HepG2 (cell line): Measurements from ENCODE around the gene NPAS2. TPM values are rescaled to one million over a fixed set of nuclear protein-coding genes. Genes with fewer than 3 reads are reported as not detected.

ENCODE experiments used
- AGO1 ChIP-seq: fragments of 200-400 bp; formaldehyde crosslinking; IDR thresholded peaks from 2 replicates; pipeline ENCODE4 v1.6.1; 2017; ENCODE audit warnings: mild to moderate bottlenecking, low read depth, low read length, moderate library complexity; ENCODE audit not compliant: poor library complexity, severe bottlenecking
- ATF4 ChIP-seq, 2 experiments: fragments of 450-650 bp in 1 of 2; sonication (generic) in 1 of 2; formaldehyde crosslinking; IDR thresholded peaks; 2 replicates each; pipeline versions ENCODE4 v1.5.0 to v1.8.0; 2020 to 2022; ENCODE audit warnings: mild to moderate bottlenecking in 1 of 2, missing genetic modification reagents in 1 of 2
- ATF5 ChIP-seq: sonication (generic); formaldehyde crosslinking; IDR thresholded peaks from 2 replicates; pipeline ENCODE4 v1.4.0; 2020; ENCODE audit warnings: mild to moderate bottlenecking, low read depth, missing genetic modification reagents
- BHLHE40 ChIP-seq: IDR thresholded peaks from 2 replicates; pipeline ENCODE4 v1.6.1; 2011; ENCODE audit warnings: low read length, improper control_type of control experiment
- CCAR2 ChIP-seq: fragments of 200-400 bp; formaldehyde crosslinking; optimal IDR thresholded peaks from 2 replicates; pipeline ENCODE3; 2018; ENCODE audit warnings: low read depth, mild to moderate bottlenecking, low read length, moderate library complexity
- FOXC1 ChIP-seq: sonication (generic); formaldehyde crosslinking; IDR thresholded peaks from 2 replicates; pipeline ENCODE4 v1.8.0; 2022; ENCODE audit warnings: mild to moderate bottlenecking, missing genetic modification reagents, borderline replicate concordance
- KLF16 ChIP-seq, 2 experiments: sonication (generic) in 1 of 2; formaldehyde crosslinking in 1 of 2; IDR thresholded peaks; 2 replicates each; pipeline versions ENCODE4 v1.6.1 to v1.8.0; 2016 to 2023; ENCODE audit warnings: missing genetic modification reagents in 2 of 2, missing compliant biosample characterization in 1 of 2
- MATR3 ChIP-seq: sonication (generic); formaldehyde crosslinking; IDR thresholded peaks from 2 replicates; pipeline ENCODE4 v1.4.0; 2020; ENCODE audit warnings: missing genetic modification reagents
- NONO ChIP-seq, 2 experiments: fragments of 450-650 bp in 1 of 2; sonication (generic) in 1 of 2; formaldehyde crosslinking in 1 of 2; IDR thresholded peaks in 1 of 2; conservative IDR thresholded peaks in 1 of 2; 2 replicates each; pipeline versions ENCODE4 v1.6.1 to v1.8.0; 2017 to 2022; ENCODE audit warnings: mild to moderate bottlenecking in 1 of 2, missing genetic modification reagents in 1 of 2, moderate library complexity in 1 of 2
- SIX1 ChIP-seq: sonication (generic); formaldehyde crosslinking; IDR thresholded peaks from 2 replicates; pipeline ENCODE4 v1.4.0; 2020; ENCODE audit warnings: missing genetic modification reagents, borderline replicate concordance
- SIX4 ChIP-seq: sonication (generic); formaldehyde crosslinking; IDR thresholded peaks from 2 replicates; pipeline ENCODE4 v1.4.0; 2020; ENCODE audit warnings: missing genetic modification reagents
- SOX5 ChIP-seq: IDR thresholded peaks from 2 replicates; pipeline ENCODE4 v1.6.1; 2016; ENCODE audit warnings: borderline replicate concordance
- TBX3 ChIP-seq: fragments of 450-650 bp; IDR thresholded peaks from 2 replicates; pipeline ENCODE4 v1.6.1; 2017; ENCODE audit warnings: antibody characterized with exemption, mild to moderate bottlenecking, inconsistent platforms, borderline replicate concordance
- TFDP2 ChIP-seq: sonication (generic); formaldehyde crosslinking; IDR thresholded peaks from 2 replicates; pipeline ENCODE4 v1.4.0; 2020; ENCODE audit warnings: missing genetic modification reagents
- TRIM24 ChIP-seq: sonication (generic); formaldehyde crosslinking; IDR thresholded peaks from 2 replicates; pipeline ENCODE4 v1.8.0; 2022; ENCODE audit warnings: mild to moderate bottlenecking, missing genetic modification reagents
- U2AF1 ChIP-seq: fragments of 200-400 bp; formaldehyde crosslinking; optimal IDR thresholded peaks from 2 replicates; pipeline ENCODE3; 2017; ENCODE audit warnings: mild to moderate bottlenecking, low read depth, low read length
- ZNF121 ChIP-seq: sonication (generic); formaldehyde crosslinking; IDR thresholded peaks from 2 replicates; pipeline ENCODE4 v1.5.0; 2020; ENCODE audit warnings: mild to moderate bottlenecking, missing genetic modification reagents
- ZNF124 ChIP-seq: sonication (generic); formaldehyde crosslinking; IDR thresholded peaks from 2 replicates; pipeline ENCODE4 v1.4.0; 2020; ENCODE audit warnings: missing genetic modification reagents
- ZNF160 ChIP-seq: sonication (generic); formaldehyde crosslinking; IDR thresholded peaks from 2 replicates; pipeline ENCODE4 v1.8.0; 2022; ENCODE audit warnings: mild to moderate bottlenecking, inconsistent platforms, missing genetic modification reagents
- ZNF251 ChIP-seq: sonication (generic); formaldehyde crosslinking; IDR thresholded peaks from 2 replicates; pipeline ENCODE4 v1.9.0; 2021; ENCODE audit warnings: mild to moderate bottlenecking, missing genetic modification reagents
- ZNF281 ChIP-seq: sonication (generic); formaldehyde crosslinking; IDR thresholded peaks from 2 replicates; pipeline ENCODE4 v1.4.0; 2020; ENCODE audit warnings: missing genetic modification reagents, borderline replicate concordance
- ZNF317 ChIP-seq: sonication (generic); formaldehyde crosslinking; IDR thresholded peaks from 2 replicates; pipeline ENCODE4 v1.5.0; 2020; ENCODE audit warnings: mild to moderate bottlenecking, missing genetic modification reagents
- ZNF549 ChIP-seq: sonication (generic); formaldehyde crosslinking; IDR thresholded peaks from 2 replicates; pipeline ENCODE4 v1.5.0; 2020; ENCODE audit warnings: missing genetic modification reagents
- ZNF652 ChIP-seq: IDR thresholded peaks from 2 replicates; pipeline ENCODE4 v1.6.1; 2016; ENCODE audit warnings: low read depth, borderline replicate concordance
- ZNF660 ChIP-seq: sonication (generic); formaldehyde crosslinking; IDR thresholded peaks from 2 replicates; pipeline ENCODE4 v1.5.1; 2020; ENCODE audit warnings: mild to moderate bottlenecking, low read depth, missing genetic modification reagents, borderline replicate concordance
- polyA plus RNA-seq, 8 experiments: library from polyadenylated mRNA; depleted of rRNA in 3 of 8; stranded (reverse) in 7 of 8; unstranded in 1 of 8; fragments of >200 nt; fragmentation: Illumina TruSeq in 4 of 8; extraction: Trizol in 4 of 8; gene quantifications; 2 replicates each; pipeline versions ENCODE4 v1.2.1 to v1.2.3, GENCODE V29; 2011 to 2016; ENCODE audit warnings: low read depth in 4 of 8, missing spikeins in 1 of 8, mixed read lengths in 1 of 8; ENCODE audit not compliant: insufficient read depth in 1 of 8
- total RNA-seq, 5 experiments: library from RNA; depleted of rRNA; stranded (reverse); fragments of >200 nt; fragmentation: Illumina TruSeq; extraction: Trizol; gene quantifications; 2 replicates each; pipeline ENCODE4 v1.2.3, GENCODE V29; 2016; ENCODE audit warnings: low read depth in 1 of 5

NPAS2 gene
- total and polyA plus RNA-seq, 2 of the 13 experiments (the other 11 are each of a cell fraction or from before 2014, with no cell fraction given): 14.8 to 37.5 TPM

GRCh38 chr2:101038455-101039255, 218.7 kb downstream of the NPAS2 start (continued):
- TF ChIP-seq ATF4 (CRISPR knock-in tag; IDR thresholded peaks at IDR 0.05) (peak; percentile 94 to 99), SIX1 (CRISPR knock-in tag) (no peak), MATR3 (CRISPR knock-in tag) (no peak), ZNF121 (no peak), AGO1 (no peak), BHLHE40 (peak; percentile 27; the same call in 1 of the 2 replicates), ZNF652 (CRISPR knock-in tag) (peak; percentile 41; the same call in 1 of the 2 replicates), SOX5 (CRISPR knock-in tag) (peak; percentile 25; the same call in 1 of the 2 replicates), ZNF660 (CRISPR knock-in tag) (no peak), ZNF281 (CRISPR knock-in tag) (peak; percentile 54; the same call in 1 of the 2 replicates), FOXC1 (peak; percentile 65), ZNF124 (peak; percentile 33; the same call in 1 of the 2 replicates), KLF16 (CRISPR knock-in tag; IDR thresholded peaks at IDR 0.05) (0 out of 4 replicates have a peak, but pooled peaks of 1 of the 2 experiments have one; percentile 28), U2AF1 (no peak), ZNF317 (no peak), TRIM24 (CRISPR knock-in tag) (no peak), ZNF549 (CRISPR knock-in tag) (no peak), SIX4 (CRISPR knock-in tag) (no peak), TFDP2 (no peak), NONO (IDR thresholded peaks at IDR 0.05) (no peak), NONO (CRISPR knock-in tag; conservative IDR thresholded peaks at IDR 0.05) (peak; percentile 60), ZNF251 (CRISPR knock-in tag) (no peak), ZNF160 (no peak), CCAR2 (no peak), TBX3 (no peak), ATF5 (no peak)
